D341Med (cell line): ENCODE measurements around the gene CISD3.

Experiments
- DNase-seq: peaks from one replicate; pipeline ENCODE4 v3.0.0; 2012; ENCODE audit warnings: low spot score

CISD3 gene

GRCh38 chr17:38745545-38745944 lies 15.4 kb downstream of the CISD3 start:
- DNase-seq: no peak

GRCh38 chr17:38746004-38746848 lies 16.1 kb downstream of the CISD3 start:
- no peak for DNase-seq

DNA sequence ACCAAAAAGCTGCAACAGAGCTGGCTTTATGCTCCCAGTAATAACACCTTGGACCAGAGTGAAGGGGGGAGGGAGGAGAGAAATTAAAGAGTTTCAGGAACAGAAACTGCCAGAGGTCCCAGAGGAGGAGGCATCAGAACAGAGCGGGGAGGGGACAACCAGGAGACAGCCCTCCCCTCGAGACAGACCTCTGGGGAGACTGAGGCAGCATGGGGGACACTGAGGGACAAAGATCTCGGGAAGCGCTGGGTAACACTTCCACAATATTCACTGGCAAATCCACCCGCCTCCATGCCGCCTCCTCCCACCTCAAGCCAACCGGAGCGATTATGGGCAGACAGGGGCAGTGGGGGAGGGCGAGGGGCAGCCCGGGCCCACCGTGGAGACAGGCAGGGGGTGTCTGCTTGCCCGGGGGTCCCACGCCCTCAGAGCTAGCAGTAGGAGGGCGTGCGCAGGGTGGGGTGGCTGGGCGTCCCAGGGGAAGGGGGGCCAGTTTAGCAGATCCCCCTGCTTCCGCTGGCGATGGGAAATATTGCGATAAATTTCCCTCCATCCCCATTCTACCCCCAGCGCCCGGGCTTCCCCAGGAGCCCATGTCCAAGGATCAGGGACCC lies 16.8 kb downstream of the CISD3 start:
- no peak for DNase-seq

DNA sequence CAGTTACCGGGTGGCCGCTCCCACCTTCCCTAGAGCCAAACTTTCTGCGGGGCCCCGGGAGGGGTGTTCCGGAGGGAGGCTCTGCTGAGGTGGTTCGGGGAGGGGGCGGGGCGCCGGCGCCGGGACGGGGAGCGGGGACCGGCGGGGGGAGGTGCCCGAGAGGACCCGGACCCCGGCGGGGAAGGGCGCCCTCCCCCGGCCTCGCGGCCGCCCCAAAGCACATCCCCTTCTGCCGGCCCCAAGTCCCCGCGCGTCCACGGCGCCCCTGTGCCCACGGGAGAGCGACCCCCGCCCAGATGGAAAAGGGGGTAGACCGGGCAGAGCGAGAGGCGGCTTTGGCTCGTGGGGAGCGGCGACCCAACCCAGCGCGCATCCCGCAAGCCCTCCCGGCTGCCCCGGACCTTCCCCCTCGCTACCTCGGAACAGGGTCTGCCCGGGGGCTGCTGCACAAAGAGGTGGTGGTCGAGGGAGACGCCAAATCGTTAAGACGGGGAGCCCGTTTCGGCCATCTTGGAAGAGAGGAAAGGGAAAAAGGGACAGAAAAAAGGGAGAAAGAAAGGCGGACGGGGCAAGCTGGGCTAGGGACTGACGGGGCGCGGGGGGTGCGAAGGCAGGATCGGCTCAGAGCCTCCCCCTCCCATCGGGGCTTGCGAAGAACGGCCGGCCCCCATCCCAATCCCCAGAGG lies 17.5 kb downstream of the CISD3 start:
- peak; percentile 87 for DNase-seq

- DNase-seq: peak; percentile 92
Observed at GRCh38 chr17:38748149-38748891, 18.2 kb downstream of the CISD3 start, which contains the start of gene PCGF2. PCGF2 (minus strand) TSS chr17:38748336; CDS start chr17:38740402, 7,934 bp downstream.

- DNase-seq: no peak
Observed at GRCh38 chr17:38748892-38749222, 18.7 kb downstream of the CISD3 start.

DNA sequence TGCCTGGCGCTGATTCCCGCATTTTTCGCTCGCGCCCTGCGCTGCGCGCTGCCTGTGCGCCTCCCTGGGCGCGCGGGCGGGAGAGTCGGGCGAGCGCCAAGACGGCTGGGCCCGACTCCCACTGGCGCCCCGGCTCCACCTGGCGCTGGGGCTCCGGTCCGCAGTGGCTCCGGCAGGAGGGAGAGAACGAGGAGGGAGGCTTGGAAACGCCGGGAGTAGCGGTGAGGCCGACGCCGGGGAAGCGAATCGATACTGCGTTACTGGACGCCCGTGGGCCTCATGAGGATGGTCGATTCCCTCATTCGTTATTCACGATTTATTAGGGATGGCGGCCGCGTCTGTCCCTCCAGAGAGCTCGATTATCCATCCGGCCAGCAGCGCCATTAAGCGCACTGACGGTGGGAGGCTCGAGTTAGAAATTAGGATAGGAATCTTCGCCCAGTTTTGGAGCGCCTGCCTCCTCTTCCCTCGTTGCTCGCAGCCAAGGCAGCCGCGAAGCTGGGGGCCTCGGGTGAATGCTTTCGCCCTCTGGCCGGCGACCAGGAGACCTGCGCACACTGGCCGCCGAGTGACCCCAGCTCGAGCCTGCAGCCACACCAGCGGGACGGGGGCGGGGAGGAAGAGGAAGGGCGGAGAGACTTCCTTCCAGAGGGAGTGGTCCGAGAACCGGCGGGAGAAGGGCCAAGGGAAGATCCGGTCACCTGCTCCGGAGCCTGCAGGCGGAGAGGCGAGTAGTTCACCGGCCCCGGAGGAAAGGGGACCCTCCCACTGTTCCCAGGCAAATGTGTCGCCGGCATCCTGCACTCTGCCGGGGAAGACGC lies 19.3 kb downstream of the CISD3 start:
- no peak for DNase-seq

DNA sequence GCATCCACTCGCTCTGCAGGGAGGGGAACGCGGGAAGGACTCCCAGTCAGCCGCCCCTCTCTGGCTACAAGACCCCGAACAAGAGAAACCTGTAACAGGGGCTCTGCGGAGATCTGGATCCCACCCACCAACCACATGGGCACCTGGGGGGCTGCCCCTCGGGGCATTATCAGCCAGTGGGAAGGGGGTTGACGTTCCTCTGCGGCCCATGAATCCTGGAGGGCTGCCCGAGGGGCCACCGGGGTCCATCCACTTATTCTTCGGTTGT lies 19.8 kb downstream of the CISD3 start:
- no peak for DNase-seq

GRCh38 chr17:38750312-38751121 lies 20.4 kb downstream of the CISD3 start:
- DNase-seq: no peak

DNA sequence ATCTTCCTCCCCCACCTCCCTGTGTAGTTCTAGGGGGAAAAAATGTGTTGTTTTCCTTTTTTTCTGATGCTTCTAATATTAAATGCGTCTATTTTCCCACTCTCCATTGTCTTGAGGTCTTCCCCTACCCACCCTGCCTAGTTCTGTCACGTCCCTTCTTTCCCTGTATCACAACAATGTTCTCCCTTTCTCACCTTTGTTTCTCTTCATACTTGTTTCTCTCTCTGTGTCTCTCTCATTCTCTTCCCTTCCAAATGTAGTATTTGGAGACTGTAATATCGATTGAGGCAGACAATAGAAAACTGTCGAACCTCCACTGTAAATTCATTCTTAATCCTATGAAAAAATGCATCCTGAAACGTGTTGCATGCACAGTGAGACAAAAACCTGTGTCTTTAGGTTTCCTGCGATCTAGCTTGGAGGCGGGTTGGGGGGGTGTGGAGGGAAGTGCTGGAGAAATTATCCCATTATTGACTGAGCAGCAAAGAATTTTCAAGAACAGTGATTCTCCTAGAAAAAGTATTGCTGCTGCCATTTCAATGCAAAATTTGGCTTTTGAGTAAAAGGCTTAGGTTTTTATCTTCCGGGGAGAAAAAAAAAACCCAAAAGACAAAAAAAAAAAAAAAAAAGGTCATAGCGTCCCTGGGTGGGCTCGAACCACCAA lies 21.1 kb downstream of the CISD3 start:
- DNase-seq: no peak

- DNase-seq: peak; percentile 86
Observed at GRCh38 chr17:38751808-38752307, 21.7 kb downstream of the CISD3 start.

- DNase-seq: peak; percentile 97
Observed at GRCh38 chr17:38752308-38753070, 22.3 kb downstream of the CISD3 start, which contains the start of gene PSMB3. PSMB3 (plus strand) TSS chr17:38752741; CDS start chr17:38752827, 86 bp downstream.

- DNase-seq: no peak
Observed at GRCh38 chr17:38753071-38753506, 22.9 kb downstream of the CISD3 start.

DNA sequence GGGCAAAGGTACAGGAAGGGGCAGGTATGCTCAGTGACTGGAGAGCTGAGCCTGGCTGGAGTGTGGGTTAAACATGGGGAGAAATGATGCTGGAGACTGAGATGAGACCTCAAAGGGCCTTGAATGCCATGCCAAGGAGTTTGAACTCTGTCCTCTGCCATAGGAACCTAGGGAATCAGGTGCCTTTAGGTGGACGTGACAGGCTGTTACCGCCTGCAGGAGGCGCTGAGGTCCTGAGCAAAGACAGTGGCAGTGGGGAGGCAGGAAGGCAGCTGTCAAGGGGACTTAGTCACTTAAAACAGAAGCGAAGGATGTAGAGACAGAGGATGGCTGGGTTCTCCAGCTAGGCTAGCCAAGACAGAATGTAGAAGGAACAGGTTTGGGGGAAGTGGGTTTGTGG lies 31.5 kb downstream of the CISD3 start:
- peak; percentile 79 for DNase-seq

- no peak for DNase-seq
Observed at GRCh38 chr17:38762231-38762630, 32.1 kb downstream of the CISD3 start.

DNA sequence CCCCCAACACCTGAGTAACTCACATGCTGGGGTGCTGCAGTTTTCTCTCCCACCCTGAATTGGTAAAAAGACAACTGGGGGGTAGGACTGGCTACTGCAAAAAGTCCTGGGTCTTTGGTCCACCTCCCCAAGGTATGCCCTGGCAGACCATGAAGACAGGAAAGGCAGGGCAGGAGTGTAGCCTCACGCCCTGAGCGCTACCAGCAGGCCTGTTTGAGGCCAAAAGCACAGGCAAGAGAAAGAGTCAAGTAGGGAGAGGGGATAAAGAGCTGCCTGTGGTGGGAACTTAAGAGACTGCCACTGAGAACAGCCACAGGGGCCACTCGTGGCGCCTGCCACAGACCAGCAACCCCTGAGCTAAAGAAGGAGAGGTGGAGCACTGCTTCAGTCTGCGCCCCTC lies 36.2 kb downstream of the CISD3 start:
- no peak for DNase-seq

- no peak for DNase-seq
Observed at GRCh38 chr17:38768417-38768816, 38.3 kb downstream of the CISD3 start.

DNA sequence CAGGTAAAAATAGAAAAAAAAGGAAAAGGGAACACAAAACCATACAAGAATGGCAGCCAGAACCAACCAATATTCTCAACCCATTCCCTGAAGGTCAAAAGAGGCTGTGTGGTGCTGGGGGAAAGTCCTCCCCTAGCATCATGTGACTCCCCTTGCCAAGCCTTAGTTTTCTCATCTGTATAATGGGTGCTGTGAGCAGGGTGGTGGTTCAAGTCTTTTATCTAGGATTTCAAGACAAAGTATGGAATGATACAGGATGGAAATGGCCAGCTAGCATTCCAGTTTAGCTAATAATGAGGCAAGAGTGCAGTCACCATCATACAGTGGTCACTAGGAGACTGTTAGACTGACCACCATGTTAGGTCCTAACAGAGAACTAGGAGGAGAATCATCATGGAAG lies 43.1 kb downstream of the CISD3 start:
- DNase-seq: no peak

DNA sequence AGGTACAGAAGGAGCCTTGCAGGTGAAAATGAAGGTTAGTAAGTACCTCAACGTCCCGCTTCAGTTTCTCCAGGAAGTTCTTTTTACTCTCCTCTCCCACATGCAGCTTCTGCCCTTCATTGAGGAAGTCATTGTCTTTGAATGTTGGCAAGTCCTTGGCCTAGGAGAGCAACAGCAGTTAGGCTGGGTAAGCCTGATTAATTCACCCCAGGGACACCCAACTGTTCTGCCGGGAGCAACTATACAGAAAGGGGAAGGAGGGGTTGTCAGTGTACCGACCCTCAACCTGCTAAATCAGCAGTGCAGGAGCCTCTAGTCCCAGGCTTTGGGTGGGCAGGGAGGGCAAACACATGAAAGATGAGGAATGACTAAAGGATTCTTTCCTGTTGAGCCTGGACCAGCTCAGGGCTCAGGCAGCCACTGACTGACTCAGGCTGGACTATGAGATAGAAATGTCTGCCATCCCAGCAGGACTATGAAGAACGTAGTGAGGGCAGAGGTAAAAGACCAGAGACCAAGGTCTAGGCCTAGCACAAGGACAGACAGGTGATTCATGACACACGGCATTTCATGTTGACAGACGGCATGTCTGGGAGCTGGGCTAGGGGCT lies 47.6 kb downstream of the CISD3 start:
- DNase-seq: peak; percentile 82
